8988T (cell line): ENCODE data around the gene E2F4.
A peak's percentile ranks its signal among the peaks of the same experiment; 100 is the strongest.

Experiments
- DNase-seq: peaks from one replicate; pipeline ENCODE4 v3.0.0; 2011

E2F4 gene

DNA sequence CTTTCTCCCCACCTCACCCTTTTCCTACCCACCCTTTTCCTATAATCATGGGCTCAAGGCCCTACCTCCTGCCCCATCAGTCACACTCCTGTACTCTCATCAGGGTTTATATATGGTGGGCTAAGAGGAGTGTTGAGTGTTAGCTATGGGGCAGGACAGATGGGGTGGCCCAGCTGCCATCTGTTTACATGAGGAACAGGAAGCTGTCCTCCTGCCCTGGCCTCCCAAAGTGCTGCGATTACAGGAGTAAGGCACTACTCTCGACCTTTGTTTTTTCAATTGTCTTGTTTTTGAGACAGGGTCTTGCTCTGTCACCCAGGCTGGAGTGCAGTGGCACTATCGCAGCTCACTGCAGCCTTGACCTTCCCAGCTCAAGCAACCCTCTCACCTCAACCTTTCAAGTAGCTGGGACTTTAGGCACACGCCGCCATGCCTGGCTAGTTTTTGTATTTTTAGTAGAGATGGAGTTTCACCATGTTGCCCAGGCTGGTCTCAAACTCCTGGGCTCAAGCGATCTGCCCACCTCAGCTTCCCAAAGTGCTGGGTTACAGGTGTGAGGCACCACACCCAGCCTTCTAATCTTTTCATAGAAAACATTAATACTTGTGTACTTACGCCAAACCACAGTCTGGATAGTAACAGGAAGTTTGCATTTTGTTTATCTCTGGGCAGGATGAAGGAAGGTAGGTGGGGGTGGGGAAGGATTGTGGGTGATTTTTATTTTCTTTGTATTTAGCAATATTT is 33.9 kb upstream of the E2F4 start:
- DNase-seq: no peak

DNA sequence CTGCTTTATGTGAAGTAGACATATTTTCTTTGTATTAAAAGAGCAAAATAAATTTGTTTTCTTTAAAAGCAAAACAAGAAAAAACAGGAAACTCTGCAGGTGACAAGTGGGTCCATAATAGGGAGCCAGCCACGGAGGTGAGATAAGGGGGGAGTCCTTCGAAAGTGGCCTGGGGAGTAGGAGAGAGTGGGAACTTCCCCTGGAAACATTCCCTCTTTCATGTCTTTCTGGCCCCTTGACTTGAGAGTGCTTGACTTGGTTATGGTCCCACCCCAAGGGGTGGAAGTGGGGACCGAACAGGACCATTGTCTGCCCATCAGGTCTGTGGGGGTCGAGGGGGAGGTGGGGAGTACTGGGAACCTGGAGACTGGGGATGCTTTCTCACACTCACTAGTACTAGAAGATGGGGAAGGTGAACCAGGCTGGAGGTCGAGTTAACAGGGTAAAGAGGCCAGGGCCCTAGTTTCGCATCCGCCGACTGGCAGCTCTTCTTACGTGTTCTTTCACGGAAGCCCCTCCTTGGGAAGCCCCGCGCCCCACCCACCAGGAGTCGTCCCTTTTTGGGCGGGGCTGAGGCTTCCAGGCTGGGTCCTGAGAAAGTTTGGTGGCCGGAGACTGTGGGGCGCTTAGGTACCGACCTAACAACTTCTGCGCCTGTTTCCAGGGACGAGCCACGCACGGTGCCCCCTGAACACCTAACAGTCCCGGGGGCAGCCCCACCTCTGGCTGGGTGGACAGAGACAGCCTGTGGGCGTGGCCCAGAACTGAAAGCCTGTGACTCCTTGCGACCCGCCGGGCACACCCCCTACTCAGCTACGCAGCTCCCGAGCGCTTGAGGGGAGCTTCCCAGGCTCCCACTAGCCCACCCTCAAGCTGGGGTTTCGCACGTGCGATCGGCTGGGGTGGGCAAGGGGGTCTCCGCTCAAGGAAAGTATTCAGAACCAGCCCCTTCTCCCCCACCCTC is 33.0 kb upstream of the E2F4 start:
- peak; percentile 85 for DNase-seq

DNA sequence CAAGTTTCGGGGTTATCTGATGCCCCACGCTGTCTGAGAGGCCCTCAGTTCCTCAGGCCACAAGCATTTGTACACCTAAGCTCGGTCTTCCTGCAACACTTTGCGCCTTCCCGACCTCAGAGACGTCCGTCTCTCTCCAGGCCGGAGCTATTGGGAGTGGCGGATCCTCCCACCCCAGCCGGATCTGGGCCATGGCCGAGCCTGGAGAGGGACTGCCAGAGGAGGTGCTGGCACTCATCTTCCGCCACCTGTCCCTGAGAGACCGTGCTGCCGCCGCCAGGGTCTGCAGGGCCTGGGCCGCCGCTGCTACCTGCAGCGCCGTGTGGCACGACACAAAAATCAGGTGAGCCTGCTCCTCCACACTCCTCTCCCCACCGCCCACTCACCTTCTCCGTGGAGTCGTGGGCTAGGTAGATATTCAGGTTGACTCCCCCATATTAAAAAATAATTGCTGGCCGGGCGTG is 30.3 kb upstream of the E2F4 start:
- peak; percentile 40 for DNase-seq

DNA sequence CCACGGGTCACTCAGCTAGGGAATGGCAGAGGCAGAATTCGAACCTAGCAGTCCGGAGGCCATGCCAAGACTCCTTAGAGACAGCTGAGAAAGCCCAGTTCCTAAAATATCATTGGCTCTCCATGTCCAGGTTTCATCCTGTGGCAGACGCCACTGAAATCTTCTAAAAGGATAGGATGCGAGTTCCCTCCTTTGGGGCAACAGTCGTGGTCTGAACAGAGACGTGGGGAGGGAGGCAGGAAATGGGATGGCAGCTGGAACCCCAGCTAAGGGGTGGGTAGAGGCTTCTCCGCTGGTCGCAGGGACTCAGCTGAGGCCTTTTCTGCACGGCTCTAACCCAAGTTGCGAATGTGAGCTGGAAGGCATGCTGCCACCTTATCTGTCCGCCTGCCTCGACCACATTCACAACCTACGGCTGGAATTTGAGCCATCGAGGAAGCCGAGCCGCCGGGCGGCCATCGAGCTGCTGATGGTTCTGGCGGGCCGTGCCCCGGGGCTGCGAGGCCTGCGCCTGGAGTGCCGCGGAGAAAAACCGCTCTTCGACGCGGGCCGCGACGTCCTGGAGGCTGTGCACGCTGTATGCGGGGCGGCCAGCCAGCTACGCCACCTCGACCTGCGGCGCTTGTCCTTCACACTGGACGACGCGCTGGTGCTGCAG is 29.3 kb upstream of the E2F4 start:
- DNase-seq: peak; percentile 92

DNA sequence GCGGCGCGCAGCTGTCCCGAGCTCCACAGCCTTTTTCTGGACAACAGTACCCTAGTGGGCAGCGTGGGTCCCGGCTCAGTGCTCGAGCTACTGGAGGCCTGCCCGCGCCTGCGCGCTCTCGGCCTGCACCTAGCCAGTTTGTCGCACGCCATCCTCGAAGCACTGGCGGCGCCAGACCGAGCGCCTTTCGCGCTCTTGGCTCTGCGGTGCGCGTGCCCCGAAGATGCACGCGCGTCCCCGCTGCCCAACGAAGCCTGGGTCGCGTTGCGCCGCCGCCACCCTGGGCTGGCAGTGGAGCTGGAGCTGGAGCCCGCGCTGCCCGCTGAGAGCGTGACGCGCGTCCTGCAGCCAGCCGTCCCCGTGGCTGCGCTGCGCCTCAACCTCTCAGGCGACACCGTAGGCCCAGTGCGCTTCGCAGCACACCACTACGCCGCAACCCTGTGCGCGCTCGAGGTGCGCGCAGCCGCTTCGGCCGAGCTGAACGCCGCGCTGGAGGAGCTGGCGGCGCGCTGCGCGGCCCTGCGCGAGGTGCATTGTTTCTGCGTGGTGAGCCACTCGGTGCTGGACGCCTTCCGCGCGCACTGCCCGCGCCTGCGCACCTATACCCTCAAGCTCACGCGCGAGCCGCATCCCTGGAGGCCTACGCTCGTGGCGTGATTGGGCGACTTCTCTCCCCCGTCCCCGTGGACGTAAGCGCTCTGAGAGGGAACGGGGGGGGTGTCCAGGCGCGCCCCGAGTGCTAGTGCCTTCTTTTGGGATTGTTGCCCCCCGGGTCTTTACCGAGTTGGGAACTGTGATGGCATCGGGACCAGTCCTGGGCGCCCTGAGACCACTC is 28.6 kb upstream of the E2F4 start:
- DNase-seq: peak; percentile 42

DNA sequence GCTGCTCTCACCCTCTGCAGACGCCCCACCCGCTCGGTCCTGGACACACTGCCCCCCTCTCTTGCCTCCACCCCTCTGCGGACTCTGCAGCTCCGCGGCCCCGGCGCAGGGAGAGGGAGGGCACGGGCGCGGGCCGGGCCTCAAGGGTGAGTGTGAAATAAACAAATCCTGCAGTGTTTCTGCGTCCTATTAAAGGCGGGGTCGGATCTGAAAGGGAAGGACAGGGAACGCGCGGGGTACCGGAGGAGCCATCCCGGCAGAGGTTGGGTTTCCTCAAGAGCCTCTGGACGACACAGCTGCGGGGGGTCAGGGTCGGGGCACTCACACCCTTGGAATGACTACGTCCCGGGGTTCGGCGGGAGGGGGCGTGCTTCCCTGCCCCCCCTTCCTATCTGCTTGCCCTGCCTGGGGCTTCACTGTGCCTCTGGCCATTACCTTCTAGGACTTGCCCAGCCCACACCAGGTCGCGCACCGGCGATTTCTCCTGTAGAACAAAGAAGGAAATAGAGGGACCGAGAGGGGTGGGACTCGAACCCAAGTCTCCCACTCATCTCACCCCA is 27.9 kb upstream of the E2F4 start:
- no peak for DNase-seq

DNA sequence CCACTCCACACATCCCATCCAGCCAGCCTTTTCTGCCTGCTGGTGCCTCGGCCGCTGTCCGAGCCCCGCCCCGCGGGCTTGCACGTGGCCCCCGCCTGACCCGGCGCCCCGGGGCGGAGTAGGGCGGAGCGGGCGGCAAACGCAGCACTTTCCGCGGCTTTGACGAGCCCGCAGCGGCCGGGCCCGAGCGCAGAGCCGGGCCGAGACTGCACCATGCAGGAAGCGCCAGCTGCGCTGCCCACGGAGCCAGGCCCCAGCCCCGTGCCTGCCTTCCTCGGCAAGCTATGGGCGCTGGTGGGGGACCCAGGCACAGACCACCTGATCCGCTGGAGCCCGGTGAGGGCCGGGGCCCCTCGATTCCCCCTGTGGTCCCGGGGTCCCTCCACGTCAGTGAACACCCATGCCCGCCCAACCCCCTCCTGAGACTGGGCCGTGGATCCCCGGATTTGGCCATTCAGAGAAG is 27.3 kb upstream of the E2F4 start, which contains the start of gene HSF4:
TSS of gene HSF4 (plus strand) at position 147 of the 463 bp plus-strand sequence. CDS start at position 214, 67 bp downstream.
- peak; percentile 49 for DNase-seq

DNA sequence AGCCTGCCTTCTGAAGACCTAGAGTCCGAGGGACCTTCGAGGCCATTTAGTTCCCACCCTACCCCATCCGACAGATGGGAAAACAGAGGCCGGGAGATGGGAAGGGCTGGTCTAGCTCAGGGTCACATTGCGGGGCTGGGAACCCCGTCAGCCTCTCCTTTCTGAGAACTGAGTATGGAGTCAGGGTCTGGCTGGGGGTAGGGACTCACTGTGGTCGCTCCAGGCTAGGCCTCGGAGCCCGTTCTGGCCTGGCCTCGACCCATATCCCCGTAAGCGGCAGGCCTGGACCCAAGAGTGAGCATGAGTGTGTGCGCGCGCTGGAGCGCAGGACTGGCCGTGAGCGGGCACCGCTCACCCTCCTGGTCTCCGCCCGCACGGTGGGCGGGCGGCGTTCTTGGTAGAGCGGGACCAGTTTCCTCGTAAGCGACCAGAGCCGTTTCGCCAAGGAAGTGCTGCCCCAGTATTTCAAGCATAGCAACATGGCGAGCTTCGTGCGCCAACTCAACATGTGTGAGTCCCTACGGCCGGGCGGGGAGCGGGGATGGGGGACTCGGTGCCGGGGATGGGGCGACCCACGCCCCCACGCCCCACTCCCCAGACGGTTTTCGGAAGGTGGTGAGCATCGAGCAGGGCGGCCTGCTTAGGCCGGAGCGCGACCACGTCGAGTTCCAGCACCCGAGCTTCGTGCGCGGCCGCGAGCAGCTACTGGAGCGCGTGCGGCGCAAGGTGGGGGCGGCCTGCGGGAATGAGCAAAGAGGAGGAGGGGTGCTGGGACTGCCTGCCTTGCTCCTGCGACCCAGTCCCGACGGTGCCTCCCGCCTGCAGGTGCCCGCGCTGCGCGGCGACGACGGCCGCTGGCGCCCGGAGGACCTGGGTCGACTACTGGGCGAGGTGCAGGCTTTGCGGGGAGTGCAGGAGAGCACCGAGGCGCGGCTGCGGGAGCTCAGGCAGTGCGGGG is 26.6 kb upstream of the E2F4 start:
- peak; percentile 42 for DNase-seq

DNA sequence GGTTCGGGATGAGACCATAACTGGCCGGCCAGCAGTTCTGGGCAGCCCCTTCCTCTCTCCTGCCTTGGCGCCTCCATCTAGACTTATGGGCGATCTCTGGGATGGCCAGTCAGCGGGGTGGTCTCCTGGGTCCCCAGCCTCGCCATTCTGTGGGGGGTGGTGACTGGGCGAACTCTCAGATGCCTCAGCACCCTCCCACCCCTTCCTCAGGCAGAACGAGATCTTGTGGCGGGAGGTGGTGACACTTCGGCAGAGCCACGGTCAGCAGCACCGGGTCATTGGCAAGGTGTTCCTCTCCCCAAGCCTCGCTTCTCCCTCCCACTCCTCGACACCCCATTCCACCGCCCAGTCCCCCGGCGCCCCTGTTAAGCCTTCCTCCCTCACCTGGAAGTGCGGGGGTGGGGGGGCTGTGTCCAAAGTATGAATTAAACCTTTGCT is 25.8 kb upstream of the E2F4 start:
- DNase-seq: peak; percentile 46

DNA sequence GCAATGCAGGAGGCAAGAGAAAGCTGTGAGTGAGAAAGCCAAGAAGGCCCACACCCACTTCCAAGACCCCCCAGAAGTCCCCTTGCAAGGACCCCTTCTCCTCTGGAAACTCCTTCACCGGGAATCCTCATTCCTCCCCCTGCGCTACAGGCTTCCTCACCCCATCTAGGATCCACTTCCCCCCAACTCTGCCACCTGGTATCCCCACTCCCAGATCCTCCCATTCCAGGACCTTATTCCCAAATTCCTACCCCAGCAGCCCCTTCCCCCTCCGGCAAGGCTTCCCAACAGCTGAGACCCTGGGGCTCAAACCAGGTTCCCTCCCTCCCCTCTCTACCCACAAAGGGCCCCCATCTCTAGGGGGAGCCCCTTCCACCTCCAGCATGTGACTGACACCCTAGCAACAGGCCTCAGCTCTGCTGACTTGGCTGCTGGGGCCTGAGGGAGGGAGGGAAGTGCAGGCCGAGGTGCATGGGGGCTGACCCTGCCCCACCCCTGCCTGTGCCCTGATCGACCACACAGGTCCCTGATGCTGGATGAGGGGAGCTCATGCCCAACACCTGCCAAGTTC is 25.3 kb upstream of the E2F4 start:
- no peak for DNase-seq

DNA sequence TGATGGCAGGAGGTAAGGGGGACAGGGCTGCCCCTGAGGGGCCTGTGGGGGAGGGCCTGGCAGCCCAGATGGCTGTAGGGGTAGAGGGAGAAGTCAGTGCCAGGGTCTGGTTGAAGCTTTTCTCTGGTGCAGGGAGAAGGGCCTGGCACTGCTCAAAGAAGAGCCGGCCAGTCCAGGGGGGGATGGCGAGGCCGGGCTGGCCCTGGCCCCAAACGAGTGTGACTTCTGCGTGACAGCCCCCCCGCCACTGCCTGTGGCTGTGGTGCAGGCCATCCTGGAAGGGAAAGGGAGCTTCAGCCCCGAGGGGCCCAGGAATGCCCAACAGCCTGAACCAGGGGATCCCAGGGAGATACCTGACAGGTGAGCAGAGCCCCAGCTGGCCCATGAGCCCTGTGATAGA is 24.4 kb upstream of the E2F4 start:
- DNase-seq: no peak

DNA sequence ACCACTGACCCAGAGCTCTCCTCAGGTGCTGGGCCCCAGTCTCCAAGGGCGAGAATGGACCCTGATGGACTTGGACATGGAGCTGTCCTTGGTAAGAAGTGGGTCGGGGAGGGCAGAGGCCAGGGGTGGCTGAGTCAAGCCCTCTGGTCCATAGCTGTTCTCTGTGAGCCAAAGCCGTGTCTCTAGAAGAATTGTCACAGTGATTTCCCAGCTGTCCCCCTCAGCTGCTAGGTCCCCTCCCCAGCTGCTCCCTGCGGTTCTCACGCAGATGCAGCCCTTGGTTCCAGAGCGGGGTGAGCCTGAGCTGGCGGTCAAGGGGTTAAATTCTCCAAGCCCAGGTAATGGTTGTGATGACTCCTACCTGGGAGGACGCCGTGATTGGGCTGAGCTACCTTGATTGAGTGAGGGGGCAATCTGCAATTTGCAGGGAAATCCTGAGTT is 22.9 kb upstream of the E2F4 start:
- DNase-seq: no peak

DNA sequence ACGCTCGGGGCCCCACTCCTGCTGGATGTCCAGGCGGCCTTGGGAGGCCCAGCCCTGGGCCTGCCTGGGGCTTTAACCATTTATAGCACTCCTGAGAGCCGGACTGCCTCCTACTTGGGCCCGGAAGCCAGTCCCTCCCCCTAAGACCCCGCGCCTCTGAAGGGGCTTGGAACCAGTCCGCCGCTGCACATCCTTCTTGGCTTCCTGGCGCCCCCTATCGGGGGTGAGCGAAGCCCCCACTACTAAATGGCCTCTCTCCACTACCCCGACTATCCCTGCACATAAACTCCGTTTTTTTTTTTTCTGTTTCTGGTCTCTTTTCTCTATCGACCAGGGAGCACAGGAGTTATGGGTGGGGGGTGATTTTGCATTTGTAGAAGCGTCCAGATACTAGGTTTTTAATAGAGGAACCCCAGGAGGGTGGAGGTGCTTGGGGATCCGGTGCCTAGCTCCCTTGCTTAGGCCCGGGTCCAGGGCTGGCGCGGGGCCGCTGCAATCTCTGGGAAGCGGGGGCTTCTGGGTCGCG is 22.2 kb upstream of the E2F4 start:
- no peak for DNase-seq

DNA sequence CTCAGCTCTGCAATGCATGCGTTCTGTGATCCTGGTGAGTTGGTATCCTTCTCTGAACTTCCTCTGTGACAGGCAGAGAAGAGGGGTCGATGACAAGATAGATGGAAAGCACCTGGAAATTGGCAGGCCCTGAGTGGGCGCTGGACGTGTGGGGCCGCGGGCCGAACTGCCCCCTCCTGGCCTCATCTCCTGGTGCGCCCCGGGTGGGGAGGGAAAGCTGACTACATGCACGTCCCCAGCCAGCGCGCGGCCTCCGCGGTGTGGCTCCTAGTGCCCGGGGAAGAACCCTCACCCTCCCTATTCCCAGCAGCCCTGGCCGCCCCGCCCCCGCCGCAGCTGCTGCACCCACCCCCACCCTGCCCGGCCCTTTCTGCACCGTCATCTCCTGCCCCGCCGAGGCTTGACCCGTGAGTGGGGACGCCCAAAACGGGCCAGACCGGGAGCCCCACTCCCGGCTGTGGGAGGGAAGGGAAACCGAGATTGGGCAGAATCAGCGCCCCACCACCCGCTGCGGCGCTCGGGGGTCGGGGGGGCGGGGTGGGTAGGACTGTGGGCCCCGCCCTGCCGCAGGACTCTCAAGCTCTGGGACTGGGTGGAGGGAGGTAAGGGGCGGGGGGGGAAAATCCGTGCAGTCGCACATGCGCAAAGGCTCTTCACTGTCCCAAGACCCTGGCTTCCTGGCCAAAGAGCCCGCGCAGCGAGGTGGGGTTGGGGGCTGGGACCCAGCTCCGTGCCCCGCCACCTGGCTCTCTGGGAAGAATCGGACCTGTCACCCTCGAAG is 21.6 kb upstream of the E2F4 start, which contains the start of gene NOL3:
TSS of gene NOL3 (plus strand) at position 371 of the 781 bp plus-strand sequence.
- DNase-seq: peak; percentile 99

DNA sequence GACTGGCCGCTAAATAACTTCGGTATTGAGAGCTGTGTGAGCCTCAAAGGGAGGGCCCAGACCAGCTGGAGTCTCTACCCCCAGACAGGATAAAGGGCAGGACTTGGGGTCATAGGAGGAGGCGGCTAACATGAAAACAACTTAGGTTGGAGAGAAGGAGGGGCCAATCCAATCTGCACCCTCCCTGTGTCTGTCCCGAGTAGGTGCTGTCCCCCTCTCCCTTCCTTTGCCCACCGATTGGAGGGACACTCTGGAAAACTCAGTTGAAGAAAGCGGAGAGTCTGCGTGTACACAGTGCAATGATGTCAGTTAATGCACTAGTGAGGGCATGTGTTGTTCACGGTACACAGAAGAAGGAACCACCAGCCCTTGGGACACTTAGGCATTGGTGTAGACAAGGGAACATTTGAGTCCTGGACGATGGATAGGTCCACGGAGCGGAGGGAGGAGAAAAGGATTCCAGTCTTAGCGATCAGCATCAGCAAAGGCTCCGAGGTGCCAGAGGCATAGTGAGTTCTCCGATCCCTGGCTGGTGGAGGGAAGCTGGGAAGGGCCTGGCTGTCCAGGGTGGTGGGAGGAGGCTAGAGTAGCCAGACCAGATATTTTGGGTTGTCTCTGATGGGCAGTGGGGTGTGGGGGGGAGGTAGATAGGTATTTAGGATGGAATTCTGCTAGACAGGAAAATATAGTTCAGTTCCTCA is 20.9 kb upstream of the E2F4 start:
- DNase-seq: no peak

DNA sequence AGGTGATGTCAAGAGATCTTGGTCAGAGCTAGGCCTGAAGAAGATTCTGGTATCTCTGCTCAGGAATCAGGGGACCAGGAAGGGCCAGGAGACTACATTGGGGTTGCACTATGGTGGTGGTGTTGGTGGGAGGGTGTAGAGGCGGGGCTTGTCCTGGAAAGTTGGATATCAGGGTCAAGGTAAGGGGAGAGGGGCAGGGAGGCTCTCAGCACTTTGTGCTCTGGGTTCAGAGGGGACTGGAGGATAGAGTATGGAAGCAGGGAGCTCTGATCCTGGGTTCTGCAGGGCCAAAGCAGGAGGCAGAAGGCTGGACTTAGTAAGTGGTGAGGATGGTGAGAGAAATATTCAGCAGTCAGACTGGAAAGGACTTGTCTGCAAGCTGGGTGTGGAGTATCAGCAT is 18.6 kb upstream of the E2F4 start:
- no peak for DNase-seq

DNA sequence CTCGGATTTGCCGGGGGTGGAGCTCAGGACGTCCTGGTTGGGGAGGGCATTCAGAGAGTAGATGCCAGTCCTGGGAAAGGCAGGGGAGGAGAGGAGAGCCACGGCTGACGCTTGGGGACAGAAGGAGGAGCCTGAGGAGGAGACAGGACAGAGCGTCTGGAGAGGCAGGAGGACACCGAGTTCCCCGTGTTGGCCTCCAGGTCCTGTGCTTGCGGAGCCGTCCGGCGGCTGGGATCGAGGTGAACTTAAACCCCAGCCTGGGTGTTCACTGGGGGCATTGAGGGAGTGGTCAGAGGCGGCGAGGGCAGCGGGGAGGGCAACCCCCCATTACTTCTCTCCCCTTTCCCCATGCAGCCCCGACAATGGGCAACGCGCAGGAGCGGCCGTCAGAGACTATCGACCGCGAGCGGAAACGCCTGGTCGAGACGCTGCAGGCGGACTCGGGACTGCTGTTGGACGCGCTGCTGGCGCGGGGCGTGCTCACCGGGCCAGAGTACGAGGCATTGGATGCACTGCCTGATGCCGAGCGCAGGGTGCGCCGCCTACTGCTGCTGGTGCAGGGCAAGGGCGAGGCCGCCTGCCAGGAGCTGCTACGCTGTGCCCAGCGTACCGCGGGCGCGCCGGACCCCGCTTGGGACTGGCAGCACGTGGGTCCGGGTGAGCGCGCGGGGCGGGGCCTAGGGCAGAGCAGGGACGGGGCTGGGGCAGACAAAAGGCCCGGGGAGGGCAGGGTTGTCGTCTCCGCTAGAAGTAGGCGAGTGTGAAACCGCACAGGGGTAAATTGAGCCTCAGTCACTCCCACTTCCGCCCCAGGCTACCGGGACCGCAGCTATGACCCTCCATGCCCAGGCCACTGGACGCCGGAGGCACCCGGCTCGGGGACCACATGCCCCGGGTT is 17.9 kb upstream of the E2F4 start:
- DNase-seq: peak; percentile 96
